ELF-1 (cell line): ENCODE results near the gene DOLK.
A peak's percentile ranks its signal among the peaks of the same experiment; 100 is the strongest.

Source experiments
- DNase-seq: peaks from one replicate; pipeline ENCODE4 v3.0.0-alpha.2; 2016; ENCODE audit warnings: low read depth, low spot score

The DOLK gene

DNA sequence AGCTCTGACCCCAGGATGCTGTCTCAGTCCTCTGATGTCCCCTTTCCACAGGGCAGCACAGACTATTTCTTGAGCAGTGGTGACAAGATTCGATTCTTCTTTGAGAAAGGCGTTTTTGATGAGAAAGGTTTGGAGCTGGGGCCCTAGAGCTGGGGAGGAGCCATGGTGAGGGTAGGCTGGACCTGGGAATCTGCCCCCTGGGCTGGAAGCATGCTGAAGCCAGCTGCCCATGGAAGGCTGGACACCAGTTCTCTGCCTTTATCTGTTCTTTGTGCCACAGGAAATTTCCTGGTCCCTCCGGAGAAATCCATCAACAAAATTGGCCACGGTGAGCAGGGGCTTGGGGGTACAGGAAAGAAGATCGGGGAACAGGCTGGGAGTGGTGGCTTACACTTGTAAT, 13.7 kb downstream of the DOLK start:
- DNase-seq: no peak

GRCh38 chr9:128929560-128929959, 17.8 kb downstream of the DOLK start:
- DNase-seq: no peak

- DNase-seq: no peak
Measured at GRCh38 chr9:128928624-128929023, 18.8 kb downstream of the DOLK start.

DNA sequence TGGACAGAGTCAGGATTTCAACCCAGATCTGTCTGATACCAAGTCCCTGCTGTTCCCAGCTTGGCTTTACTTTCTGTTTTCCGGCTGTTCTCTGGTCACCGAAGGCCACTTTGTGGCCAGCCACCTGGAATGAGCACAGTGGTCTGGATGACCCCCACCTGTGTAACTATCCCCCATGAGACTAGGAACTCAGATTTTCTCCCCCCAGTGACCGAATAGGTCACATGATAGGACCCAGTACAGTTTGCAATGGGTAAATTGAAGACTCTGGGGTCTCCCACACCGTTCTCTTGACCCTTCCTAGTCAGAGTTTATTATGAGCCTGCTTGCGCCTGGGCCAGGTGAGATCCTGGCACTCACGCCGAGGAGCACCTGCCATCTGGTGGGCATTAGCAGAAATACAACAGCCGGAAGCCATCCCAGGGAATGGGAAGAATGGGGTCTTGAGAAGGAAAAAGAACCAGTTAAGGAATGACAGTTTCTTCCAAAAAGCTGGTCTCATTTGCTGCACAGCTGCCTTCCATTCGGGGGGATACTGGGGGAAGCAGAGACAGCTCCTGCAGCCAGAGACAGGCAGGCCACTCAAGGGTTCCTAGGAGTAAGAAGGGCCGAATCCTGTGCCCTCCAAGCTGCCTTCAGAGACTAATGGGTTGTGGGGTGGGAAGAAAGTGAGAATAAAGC, 19.5 kb downstream of the DOLK start:
- peak; percentile 85 for DNase-seq

DNA sequence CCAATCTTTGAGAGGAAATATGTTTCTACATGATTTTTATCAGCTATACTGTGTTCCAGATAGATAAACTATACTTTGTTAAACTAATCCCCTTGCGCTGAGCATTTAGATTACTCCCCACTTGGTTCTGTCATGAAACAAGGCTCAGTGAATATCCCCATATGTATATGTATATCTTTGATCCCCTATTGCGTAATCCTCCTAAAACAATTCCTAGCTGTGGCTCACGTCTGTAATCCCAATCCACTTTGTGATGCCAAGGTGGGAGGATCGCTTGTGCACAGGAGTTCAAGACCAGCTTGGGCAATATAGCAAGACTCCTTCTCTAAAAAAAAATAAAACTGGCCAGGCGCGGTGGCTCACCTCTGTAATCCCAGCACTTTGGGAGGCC, 23.9 kb downstream of the DOLK start:
- no peak for DNase-seq

DNA sequence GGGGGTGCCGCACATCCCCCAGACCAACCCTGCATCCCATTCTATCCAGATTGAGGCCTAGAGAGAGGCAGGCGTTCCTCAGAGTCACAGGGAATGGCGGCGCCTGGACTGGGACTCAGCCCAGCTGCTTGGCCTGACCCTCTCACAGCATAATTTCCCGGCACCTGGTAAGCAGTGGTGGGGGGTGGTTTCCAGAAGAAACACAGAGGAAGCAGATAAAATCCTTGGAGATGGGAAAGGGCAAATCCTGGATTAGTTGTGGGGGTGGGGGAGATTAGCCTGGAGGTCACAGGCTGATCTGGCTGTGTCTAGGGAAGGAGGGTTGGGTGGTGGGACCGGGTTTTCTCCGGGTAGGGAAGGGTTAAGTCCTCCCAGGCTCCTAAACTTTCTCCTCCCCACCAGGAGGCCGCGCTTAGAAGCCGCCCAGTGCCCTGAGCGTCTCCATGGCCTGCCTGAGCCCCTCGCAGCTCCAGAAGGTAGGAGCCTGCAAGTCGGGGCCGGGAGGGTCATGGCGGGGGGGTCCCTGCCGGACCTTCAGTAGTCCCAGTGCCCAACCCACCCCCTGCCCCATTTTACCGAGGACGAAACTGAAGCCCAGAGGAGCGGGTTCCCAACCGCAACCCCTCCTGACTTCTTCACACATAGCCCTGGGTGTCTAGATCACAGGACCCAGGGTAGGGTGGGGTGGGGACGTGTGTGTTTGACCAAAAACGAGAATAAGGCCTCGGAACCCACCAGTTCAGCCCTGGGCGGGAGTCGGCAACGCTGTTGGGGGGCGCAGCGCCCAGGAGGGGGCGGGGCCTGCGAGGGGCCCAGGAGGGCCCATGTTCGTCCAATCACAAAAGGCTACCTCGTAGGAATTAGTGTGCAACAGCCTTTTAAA, 25.3 kb downstream of the DOLK start:
- peak; percentile 94 for DNase-seq

DNA sequence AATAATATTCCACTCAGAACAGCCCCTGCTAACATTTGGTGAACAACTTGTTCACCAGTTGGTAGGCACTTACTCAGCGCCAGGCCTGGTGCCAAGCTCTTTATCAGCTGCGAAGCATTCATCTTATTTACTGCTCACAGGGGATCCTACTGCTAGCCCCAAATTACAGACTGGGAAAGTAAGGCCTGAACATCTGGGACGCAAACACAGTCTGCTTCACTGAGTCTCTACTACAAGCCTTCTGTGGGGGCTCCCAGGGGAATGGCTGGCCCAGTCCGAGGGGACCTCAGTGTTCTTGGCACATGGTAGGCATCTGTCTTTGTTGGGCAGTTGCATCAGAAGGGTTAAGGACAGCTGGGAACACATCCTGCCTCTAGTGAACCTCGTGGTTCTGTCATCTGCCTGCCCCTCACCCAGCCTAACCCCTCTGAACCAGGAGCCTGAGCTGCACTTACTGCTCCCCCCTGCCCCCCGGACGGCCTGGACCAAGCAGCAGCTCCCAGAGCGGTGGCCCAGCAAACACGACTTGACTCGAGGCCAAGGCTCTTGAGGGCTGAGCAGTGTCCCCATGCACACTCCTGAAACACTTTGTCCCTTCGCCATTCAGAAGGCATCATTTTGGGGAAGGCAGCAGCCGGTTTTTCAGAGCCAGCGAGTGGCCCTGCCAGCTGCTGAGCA, 26.9 kb downstream of the DOLK start, which contains the start of gene PHYHD1:
Gene PHYHD1, plus strand, starts transcription at position 602 of the 678 bp plus-strand sequence. CDS start 1,342 bp downstream, outside the sequence.
- no peak for DNase-seq

- DNase-seq: no peak
Measured at GRCh38 chr9:128919402-128920089, 27.9 kb downstream of the DOLK start.

DNA sequence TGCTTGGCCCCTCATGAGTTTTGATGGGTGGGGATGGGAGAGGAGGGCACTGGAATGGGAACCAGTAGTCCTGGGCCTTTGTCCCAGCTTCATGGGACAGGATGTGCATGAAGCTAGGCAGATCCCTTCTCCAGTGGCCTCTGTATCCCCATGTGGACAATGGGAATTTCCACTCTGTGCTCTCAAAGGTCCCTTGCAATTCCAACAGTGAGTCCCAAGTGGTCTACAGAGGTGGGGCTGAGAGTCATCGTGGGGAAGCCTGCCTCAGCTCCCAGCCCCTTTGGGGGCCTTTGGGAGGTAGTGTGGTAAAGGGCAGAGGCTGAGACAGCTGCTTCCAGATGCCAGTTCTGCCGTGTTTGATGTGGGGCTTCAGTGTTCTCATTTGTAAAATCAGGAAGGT, 28.5 kb downstream of the DOLK start:
- no peak for DNase-seq

DNA sequence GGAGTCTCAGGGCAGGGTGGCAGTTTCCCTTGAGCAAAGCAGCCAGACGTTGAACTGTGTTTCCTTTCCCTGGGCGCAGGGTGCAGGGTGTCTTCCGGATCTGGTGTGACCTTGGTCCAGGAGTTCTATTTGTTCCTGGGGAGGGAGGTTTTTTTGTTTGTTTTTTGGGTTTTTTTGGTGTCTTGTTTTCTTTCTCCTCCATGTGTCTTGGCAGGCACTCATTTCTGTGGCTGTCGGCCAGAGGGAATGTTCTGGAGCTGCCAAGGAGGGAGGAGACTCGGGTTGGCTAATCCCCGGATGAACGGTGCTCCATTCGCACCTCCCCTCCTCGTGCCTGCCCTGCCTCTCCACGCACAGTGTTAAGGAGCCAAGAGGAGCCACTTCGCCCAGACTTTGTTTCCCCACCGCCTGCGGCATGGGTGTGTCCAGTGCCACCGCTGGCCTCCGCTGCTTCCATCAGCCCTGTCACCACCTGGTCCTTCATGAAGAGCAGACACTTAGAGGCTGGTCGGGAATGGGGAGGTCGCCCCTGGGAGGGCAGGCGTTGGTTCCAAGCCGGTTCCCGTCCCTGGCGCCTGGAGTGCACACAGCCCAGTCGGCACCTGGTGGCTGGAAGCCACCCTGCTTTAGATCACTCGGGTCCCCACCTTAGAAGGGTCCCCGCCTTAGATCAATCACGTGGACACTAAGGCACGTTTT, 30.1 kb downstream of the DOLK start:
- no peak for DNase-seq

GRCh38 chr9:128916745-128917144, 30.7 kb downstream of the DOLK start:
- DNase-seq: no peak

DNA sequence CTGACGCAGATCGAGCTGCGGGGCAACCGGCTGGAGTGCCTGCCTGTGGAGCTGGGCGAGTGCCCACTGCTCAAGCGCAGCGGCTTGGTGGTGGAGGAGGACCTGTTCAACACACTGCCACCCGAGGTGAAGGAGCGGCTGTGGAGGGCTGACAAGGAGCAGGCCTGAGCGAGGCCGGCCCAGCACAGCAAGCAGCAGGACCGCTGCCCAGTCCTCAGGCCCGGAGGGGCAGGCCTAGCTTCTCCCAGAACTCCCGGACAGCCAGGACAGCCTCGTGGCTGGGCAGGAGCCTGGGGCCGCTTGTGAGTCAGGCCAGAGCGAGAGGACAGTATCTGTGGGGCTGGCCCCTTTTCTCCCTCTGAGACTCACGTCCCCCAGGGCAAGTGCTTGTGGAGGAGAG, 31.2 kb downstream of the DOLK start:
- DNase-seq: peak; percentile 57

GRCh38 chr9:128913995-128914772, 33.2 kb downstream of the DOLK start:
- no peak for DNase-seq

DNA sequence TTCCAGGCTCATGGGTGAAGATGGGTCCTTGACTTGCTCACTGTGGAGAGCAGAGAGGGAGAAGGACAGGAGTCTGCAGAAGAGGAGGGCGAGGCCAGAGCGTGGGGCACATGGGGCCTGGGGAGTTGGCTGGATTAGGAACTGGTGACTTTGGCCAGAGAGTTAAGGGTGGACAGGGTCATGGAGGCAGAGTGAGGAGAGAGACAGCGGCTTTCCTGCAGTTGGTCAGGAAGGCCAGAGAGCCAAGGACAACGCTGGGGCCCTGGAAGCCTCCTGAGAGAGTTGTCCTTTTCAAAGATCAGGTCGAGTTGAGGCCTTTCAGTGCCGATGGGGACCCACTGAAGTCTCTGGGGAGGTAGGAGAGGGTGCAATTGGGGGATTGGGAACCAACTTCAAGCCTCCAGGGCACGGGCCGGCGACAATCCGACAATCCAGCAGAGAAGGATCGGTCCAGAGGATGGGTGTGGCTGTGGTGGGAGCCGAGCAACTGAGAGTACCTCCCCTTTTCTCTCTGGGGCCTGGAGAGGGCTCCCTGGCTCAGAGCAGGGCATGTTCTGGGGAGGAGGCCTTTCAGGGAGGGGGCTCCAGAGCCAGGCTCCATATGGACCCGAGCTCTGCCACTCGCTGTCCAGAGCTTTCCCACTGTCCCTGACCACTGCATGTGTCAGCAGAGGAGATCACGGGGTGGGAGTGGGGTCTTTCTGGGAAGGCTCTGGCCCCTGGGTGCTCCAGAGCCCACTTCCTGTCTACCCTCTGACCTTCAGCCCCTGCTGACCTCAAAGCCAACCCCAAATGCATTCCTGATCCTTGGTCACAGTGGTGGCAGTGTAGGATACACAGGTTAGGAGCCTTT, 34.1 kb downstream of the DOLK start:
- no peak for DNase-seq

DNA sequence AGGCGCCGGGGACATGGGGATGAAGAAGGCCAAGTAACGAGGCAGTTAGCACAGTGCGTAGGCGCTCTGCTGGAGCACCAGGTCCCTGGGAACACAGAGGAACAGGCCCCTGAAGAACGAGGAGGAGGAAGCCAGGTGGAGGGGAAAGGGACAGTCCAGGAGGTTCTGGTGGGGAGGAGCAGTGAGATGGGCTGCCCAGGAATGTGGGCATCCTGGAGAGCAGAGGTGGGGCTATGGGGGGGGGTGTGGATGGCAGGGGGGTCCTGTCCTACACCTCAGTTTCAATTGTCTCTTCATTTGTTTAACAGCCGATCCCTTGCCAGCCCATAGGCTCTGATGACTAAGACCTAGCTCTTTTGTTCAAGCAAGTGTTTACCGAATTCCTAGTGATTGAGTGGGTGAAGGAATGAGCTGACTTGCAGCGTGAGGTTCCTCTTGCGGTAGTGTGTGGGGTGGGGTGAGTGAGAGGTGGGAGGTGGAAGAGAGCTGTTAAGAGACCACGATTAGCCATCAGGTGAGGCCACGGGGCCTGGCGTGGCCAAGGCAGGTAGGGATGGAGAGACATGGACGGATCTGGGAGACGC, 35.0 kb downstream of the DOLK start:
- DNase-seq: peak; percentile 55

DNA sequence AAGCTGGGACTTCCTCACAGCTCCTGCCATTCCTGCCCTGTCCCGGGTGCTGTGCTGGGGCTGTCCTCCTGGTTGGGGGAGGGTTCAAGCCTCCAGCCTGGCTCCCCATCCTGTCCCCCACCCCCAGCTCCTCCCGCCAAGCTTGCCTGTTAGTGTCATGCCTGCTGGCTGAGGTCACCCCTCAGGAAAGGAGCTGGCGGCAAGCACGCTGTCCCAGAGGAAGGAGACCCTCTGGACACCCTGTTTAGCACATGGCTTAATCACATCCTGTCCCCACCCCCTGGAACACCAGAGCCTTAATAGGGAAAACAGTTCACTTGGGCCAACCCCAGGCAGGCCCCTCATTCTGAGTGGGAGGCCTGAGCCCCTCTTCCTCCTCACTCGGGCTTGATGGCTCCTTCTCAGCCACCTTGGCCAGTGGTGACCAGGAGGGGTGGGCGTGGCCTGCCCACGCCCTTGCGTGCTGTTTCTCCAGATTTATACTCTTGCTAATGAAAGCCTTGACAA, 35.8 kb downstream of the DOLK start:
- DNase-seq: peak; percentile 63

DNA sequence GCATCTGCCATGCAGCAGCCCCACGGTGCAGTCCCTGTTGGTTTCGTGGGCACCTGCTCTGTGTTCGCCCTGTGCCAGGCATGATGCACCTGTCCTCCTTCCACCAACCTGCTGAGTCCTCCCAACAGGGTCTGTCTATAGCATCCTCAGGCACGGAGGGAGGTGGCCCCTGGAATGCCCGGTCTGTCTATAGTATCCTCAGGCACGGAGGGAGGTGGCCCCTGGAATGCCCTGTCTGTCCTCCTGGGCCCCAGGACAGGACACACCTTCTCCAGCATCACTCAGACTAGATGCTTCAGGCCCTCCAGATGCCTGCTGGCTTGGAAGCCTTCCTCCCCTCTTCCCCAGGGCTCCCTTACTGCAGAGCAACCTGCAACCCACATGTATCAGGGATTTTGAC, 36.5 kb downstream of the DOLK start:
- no peak for DNase-seq

DNA sequence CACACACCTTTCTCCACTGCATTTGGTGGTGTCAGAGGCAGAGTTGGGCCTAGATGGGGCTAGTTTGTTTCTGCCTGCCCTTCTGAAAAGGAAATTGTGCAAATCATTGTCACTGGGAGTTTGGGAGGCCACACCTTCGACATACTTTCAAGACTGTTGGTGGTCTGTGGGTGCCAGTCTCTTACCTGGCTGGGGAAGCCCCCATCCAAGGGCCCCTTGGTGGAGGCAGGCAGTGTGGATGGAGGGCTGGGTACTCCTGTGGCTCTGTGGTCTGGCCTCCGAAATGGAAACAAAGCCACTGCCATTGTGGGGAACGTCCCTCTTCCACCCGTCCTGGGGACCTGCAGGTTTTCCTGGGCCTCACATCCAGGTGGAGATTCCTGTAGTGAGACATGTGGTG, 37.5 kb downstream of the DOLK start:
- no peak for DNase-seq

GRCh38 chr9:128908372-128908771, 39.0 kb downstream of the DOLK start:
- DNase-seq: no peak
